Activated CD4-positive, alpha-beta T cell treated with anti-CD3 and anti-CD28 coated beads for 36 hours (primary cell): ENCODE results near the gene FUT2. TPM values are rescaled to one million over a fixed set of nuclear protein-coding genes. Genes with fewer than 3 reads are reported as not detected.

Experiments
- ATAC-seq: fragments of 200-7000 bp; cut with Tn5 transposase; one replicate; pipeline ENCODE4 v1.10.0; 2021; ENCODE audit warnings: mild to moderate bottlenecking, moderate library complexity
- CTCF ChIA-PET: fragments of 350-600 bp; sonication (Branson Sonifier 250); formaldehyde crosslinking; loops from one replicate; lab custom pipeline; 2021; ENCODE audit warnings: antibody characterized with exemption; lab: Charles Lee
- POLR2A ChIA-PET: fragments of 350-600 bp; sonication (Branson Sonifier 250); formaldehyde crosslinking; loops from one replicate; lab custom pipeline; 2021; ENCODE audit warnings: antibody characterized with exemption, inconsistent platforms; lab: Charles Lee
- DNase-seq: peaks from one replicate; pipeline ENCODE4 v3.0.0-alpha.2; 2020
- H3K27ac Mint-ChIP-seq: one replicate; pipeline ENCODE4 v1.8.0; 2021; ENCODE audit warnings: mixed read lengths
- H3K27me3 Mint-ChIP-seq: one replicate; pipeline ENCODE4 v1.8.0; 2021; ENCODE audit warnings: mixed read lengths
- H3K36me3 Mint-ChIP-seq: one replicate; pipeline ENCODE4 v1.8.0; 2021; ENCODE audit warnings: low read depth, mixed read lengths
- H3K4me1 Mint-ChIP-seq: one replicate; pipeline ENCODE4 v1.8.0; 2021; ENCODE audit warnings: mixed read lengths
- H3K4me3 Mint-ChIP-seq: one replicate; pipeline ENCODE4 v1.8.0; 2021; ENCODE audit warnings: mild to moderate bottlenecking, moderate library complexity, mixed read lengths
- H3K9me3 Mint-ChIP-seq: one replicate; pipeline ENCODE4 v1.8.0; 2021; ENCODE audit warnings: low read depth, mixed read lengths
- intact Hi-C, 2 experiments: fragments of 100-400 bp; cut with DNase I in 1 of 2; cut with micrococcal nuclease in 1 of 2; formaldehyde crosslinking; loops; one replicate each; pipeline versions ENCODE4 v1.14.2 to v1.15.1; 2022 to 2024; cut with DNase I, micrococcal nuclease
- total RNA-seq, 2 experiments: library from RNA; stranded (reverse); gene quantifications; one replicate each; pipeline ENCODE4 v1.2.3, GENCODE V29; 2021

FUT2 gene
- total RNA-seq, 2 experiments from 2014 or later = not detected

DNA sequence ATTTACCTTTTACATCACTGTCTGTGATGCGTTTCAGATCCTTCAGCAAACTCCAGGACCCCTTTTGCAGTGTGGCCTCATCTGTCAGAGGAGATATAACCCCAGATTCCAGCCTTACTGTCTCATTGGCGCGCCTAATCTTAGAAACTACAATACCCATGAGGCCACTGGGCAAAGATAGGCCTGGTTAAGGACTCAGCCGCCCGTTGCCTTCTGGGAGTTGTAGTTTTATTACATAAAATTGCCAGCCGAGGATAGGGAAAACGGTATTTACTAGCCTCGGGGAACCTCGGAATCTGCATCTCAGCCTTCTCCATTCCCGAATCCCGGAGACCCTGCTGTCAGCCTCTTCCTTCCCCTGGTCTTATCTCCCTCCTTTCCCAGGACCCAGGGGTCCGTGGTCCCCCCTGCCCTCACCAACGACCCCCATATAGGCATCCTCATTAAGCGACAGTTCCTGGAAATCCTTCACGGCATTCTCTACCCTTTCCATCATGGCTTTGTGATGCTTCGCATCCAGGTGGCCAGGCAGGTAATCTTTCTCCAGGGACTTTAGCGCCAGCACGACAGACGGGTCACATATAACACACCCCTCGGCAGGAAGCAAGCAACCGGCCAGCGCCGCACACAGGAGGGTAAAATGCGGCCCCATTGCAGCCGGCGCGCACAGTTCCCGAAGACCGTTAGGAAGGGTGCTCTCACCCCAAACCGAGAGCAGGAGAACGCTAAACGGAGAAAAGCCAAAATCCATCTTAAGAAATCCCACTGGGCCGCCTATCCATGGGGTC lies 49.6 kb downstream of the FUT2 start:
- peaks cover 10% of the 10 kb centered on the region for H3K27me3 Mint-ChIP-seq
- CTCF ChIA-PET = interaction anchor here (0.6 kb wide), 1 partner anchor 99 kb away, joined by 3 read pairs; the partner anchor contains the start of gene CA11
- no peak overlapping the region for H3K27ac Mint-ChIP-seq
- no peaks in the 10 kb centered on the region for H3K36me3 Mint-ChIP-seq
- ATAC-seq (peak; percentile 78), DNase-seq (peak; percentile 76)
- POLR2A ChIA-PET = no interaction called here
- H3K4me1 Mint-ChIP-seq = peaks cover 21% of the 10 kb centered on the region
- H3K9me3 Mint-ChIP-seq = peaks cover 2% of the 10 kb centered on the region
- H3K4me3 Mint-ChIP-seq = no peak overlapping the region
- intact Hi-C loops = loop anchor here in 1 of 2 experiments (1.0 to 5.0 kb wide), 2 partner anchors 50 to 233 kb away; partner anchors contain the start of gene LMTK3

- H3K36me3 Mint-ChIP-seq = no peaks in the 10 kb centered on the region
- DNase-seq (no peak), ATAC-seq (no peak)
- H3K27ac Mint-ChIP-seq = no peak overlapping the region
- H3K4me3 Mint-ChIP-seq = peak overlapping the region; percentile 1
- ChIA-PET POLR2A (no interaction called here), CTCF (no interaction called here)
- intact Hi-C loops = loop anchor here in 1 of 2 experiments (5.0 kb wide), 1 partner anchor 234 kb away; the partner anchor contains the start of gene LMTK3
- peaks cover 17% of the 10 kb centered on the region for H3K4me1 Mint-ChIP-seq
- H3K9me3 Mint-ChIP-seq = peaks cover 2% of the 10 kb centered on the region
- peaks cover 11% of the 10 kb centered on the region for H3K27me3 Mint-ChIP-seq
These were observed 50.3 kb downstream of the FUT2 start for GRCh38 chr19:48746110-48746509.

GRCh38 chr19:48746738-48747575 lies 51.2 kb downstream of the FUT2 start, which contains the start of gene IZUMO1:
Gene IZUMO1 (minus strand): TSS chr19:48746909. CDS start chr19:48745859, 1,050 bp downstream.
- H3K27me3 Mint-ChIP-seq = peaks cover 14% of the 10 kb centered on the region
- peaks cover 2% of the 10 kb centered on the region for H3K9me3 Mint-ChIP-seq
- no peak within 1 kb of the TSS for H3K27ac Mint-ChIP-seq
- intact Hi-C loops = loop anchor here in 1 of 2 experiments (1.0 to 5.0 kb wide), 2 partner anchors 27 to 235 kb away; partner anchors contain the start of gene LMTK3
- POLR2A ChIA-PET = interaction anchor here (0.6 kb wide), 1 partner anchor 1147 kb away, joined by 3 read pairs; no protein-coding TSS in a partner anchor
- CTCF ChIA-PET = interaction anchor here (0.7 to 0.8 kb wide), 2 partner anchors 51 to 153 kb away, joined by 3 read pairs; partner anchors contain the start of genes FUT2 and NUCB1
- H3K36me3 Mint-ChIP-seq = no peaks in the 10 kb centered on the region
- peaks cover 16% of the 10 kb centered on the region for H3K4me1 Mint-ChIP-seq
- H3K4me3 Mint-ChIP-seq = peak within 1 kb of the TSS; percentile 10
- peak; percentile 86 for ATAC-seq
- DNase-seq = peak; percentile 77

DNA sequence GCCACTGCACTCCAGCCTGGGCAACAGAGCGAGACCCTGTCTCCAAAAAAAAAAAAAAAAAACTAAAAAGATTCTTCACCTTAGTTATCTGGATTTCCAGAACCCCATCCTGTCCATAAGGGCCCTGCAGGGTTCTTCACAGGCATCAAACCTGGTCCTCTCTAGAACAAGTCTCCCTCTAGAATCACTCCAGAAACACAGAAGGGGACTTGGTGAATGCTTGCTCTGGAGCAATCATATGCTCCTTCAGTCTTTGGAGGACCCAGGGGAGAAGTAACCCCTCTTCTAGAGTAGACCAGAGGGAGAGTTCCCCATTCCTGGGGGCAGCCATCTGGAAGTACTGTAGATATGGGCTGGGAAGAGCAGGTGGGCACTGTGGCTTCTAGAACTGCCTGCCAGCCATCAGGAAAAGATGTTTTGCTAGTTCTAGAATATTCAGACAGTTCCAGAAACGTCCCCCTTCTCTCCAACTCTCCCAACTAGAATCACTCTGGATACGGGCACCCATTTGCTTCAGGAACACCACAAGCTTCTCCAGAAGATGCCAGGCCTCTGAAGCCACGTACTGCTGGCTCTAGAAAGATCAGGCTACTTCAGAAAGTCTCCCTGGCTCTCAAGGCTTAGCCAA lies 53.9 kb downstream of the FUT2 start:
- ChIA-PET POLR2A (no interaction called here), CTCF (no interaction called here)
- intact Hi-C loops = loop anchor here in 1 of 2 experiments (5.0 kb wide), 1 partner anchor 237 kb away; the partner anchor contains the start of gene LMTK3
- Mint-ChIP-seq H3K36me3 (no peaks in the 10 kb centered on the region), H3K27me3 (peaks cover 27% of the 10 kb centered on the region), H3K27ac (no peak overlapping the region), H3K4me1 (peaks cover 27% of the 10 kb centered on the region), H3K4me3 (no peak overlapping the region), H3K9me3 (peaks cover 2% of the 10 kb centered on the region)
- DNase-seq = no peak
- ATAC-seq = no peak

GRCh38 chr19:48750351-48750750 lies 54.6 kb downstream of the FUT2 start:
- no peak overlapping the region for H3K4me3 Mint-ChIP-seq
- CTCF ChIA-PET = interaction anchor here (0.6 kb wide), 1 partner anchor 54 kb away, joined by 3 read pairs; no protein-coding TSS in a partner anchor
- intact Hi-C loops = no loop called here
- ATAC-seq (no peak), DNase-seq (no peak)
- H3K4me1 Mint-ChIP-seq = peaks cover 27% of the 10 kb centered on the region
- H3K27ac Mint-ChIP-seq = no peak overlapping the region
- peaks cover 2% of the 10 kb centered on the region for H3K9me3 Mint-ChIP-seq
- H3K36me3 Mint-ChIP-seq = no peaks in the 10 kb centered on the region
- POLR2A ChIA-PET = interaction anchor here (0.5 kb wide), 1 partner anchor 13 kb away, joined by 5 read pairs; no protein-coding TSS in a partner anchor
- H3K27me3 Mint-ChIP-seq = peaks cover 27% of the 10 kb centered on the region

DNA sequence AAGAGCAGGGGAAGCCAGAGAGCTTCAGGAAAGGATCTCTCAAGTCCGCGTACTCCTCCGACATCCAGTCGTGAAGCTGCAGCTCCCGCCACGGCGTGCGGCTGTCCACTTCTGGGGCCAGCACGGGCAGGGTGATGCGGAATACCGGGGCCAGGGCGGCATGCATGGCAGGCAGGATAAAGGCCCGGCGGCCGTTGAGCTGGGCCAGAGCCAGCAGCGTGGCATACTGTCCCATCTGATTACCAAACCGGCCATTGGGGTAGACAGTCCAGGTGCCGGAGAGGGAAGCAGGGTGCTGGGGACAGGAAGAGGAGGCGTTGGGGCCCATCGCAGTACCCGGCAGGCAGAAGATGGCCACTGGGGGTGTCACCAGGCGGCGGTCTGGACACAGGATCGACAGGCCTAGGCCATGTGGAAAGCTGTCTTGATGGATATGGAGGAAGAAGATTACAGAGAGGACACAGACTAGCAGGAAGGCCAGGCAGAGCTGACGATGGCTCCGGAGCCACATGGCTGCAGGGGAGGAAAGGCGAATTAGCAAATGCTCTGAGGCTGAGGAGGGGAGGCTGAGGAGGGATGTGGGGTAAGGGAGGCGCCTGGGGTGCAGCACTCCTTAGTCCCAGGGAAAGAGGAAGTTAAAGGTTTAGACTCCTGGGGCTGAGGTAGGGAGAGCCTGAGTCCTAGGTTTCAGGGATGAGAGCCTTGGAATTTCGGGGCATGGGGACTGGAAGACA lies 55.2 kb downstream of the FUT2 start:
- Mint-ChIP-seq H3K9me3 (peaks cover 2% of the 10 kb centered on the region), H3K4me1 (peaks cover 22% of the 10 kb centered on the region), H3K27me3 (peaks cover 22% of the 10 kb centered on the region), H3K4me3 (no peak overlapping the region), H3K36me3 (no peaks in the 10 kb centered on the region), H3K27ac (no peak overlapping the region)
- no peak for DNase-seq
- ATAC-seq = no peak
- intact Hi-C loops = no loop called here
- CTCF ChIA-PET = interaction anchor here (0.6 kb wide), 1 partner anchor 54 kb away, joined by 3 read pairs; no protein-coding TSS in a partner anchor
- POLR2A ChIA-PET = interaction anchor here (0.5 kb wide), 1 partner anchor 13 kb away, joined by 5 read pairs; no protein-coding TSS in a partner anchor

DNA sequence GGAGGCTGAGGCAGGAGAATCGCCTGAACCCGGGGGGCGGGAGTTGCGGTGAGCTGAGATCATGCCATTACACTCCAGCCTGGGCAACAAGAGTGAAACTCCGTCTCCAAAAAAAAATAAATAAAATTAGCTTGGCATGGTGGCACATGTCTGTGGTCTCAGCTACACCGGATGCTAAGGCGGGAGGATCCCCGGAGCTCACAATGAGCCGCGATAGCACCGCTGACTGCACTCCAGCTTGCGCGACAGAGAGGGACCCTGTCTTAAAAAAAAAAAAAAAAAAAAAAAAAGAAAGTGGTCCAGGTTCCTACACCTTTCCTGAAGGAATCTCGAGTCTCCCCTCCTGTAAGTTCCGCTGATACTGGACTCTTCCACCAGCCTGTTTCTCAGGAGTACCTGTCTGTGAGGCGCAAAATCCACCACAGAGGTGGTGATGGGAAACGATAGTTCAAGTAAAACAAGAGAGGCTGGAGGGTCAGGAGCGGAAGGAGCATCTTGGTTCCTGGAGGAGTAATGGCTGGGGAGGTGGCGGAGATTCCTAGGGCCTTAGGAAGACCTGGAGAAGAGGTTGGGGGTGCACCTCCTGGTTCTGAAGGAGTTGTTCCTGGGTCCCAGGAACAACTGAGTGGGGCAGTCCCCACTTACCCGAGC lies 56.2 kb downstream of the FUT2 start:
- no peaks in the 10 kb centered on the region for H3K9me3 Mint-ChIP-seq
- peak; percentile 39 for DNase-seq
- H3K36me3 Mint-ChIP-seq = no peaks in the 10 kb centered on the region
- ChIA-PET POLR2A (interaction anchor here (0.7 kb wide), 1 partner anchor 305 kb away, joined by 4 read pairs; no protein-coding TSS in a partner anchor), CTCF (no interaction called here)
- H3K4me3 Mint-ChIP-seq = peak overlapping the region; percentile 66
- no peak overlapping the region for H3K27ac Mint-ChIP-seq
- H3K27me3 Mint-ChIP-seq = peaks cover 17% of the 10 kb centered on the region
- peaks cover 15% of the 10 kb centered on the region for H3K4me1 Mint-ChIP-seq
- ATAC-seq = no peak
- intact Hi-C loops = no loop called here

GRCh38 chr19:48752496-48753365 lies 57.0 kb downstream of the FUT2 start, which contains the start of gene FUT1:
Gene FUT1 (minus strand): TSS chr19:48752641. CDS start chr19:48751281, 1,360 bp downstream.
- CTCF ChIA-PET = no interaction called here
- intact Hi-C loops = no loop called here

DNA sequence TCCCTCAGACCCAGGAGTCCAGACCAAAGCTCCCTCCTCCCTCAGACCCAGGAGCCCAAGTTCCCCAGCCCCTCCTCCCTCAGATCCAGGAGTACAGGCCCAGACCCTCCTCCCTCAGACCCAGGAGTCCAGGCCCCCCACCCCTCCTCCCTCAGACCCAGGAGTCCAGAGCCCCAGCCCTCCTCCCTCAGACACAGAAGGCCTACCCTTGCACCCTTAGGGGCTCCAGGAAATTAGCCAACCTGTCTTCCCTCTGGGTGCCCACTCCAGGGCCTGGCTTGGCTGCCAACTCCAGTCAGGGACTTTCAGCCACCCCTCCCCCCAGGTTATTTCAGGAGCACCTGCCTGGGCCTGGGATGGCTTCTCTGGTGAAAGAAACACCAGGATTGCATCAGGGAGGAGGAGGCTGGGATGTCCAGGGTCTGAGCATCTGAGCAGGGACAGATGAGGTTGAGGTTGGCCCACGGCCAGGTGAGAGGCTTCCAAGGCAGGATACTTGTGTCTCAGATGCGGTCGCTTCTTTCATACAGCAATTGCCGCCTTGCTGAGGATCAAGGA lies 59.4 kb downstream of the FUT2 start, which contains the start of gene FGF21:
Gene FGF21 (plus strand): TSS at position 441 of the 558 bp plus-strand sequence. CDS start 713 bp downstream, outside the sequence.
- ATAC-seq = no peak
- H3K9me3 Mint-ChIP-seq = no peaks in the 10 kb centered on the region
- ChIA-PET POLR2A (no interaction called here), CTCF (no interaction called here)
- H3K4me1 Mint-ChIP-seq = peaks cover 13% of the 10 kb centered on the region
- H3K27me3 Mint-ChIP-seq = peaks cover 17% of the 10 kb centered on the region
- intact Hi-C loops = no loop called here
- H3K36me3 Mint-ChIP-seq = no peaks in the 10 kb centered on the region
- H3K4me3 Mint-ChIP-seq = no peak within 1 kb of the TSS
- H3K27ac Mint-ChIP-seq = no peak within 1 kb of the TSS
- no peak for DNase-seq

More at GRCh38 chr19:48752496-48753365, 57.0 kb downstream of the FUT2 start, which contains the start of gene FUT1:
- ATAC-seq = peak; percentile 81
- Mint-ChIP-seq H3K36me3 (no peaks in the 10 kb centered on the region), H3K27ac (no peak within 1 kb of the TSS), H3K4me3 (peak within 1 kb of the TSS; percentile 66), H3K4me1 (peaks cover 13% of the 10 kb centered on the region), H3K27me3 (peaks cover 17% of the 10 kb centered on the region), H3K9me3 (no peaks in the 10 kb centered on the region)
- POLR2A ChIA-PET = interaction anchor here (0.7 kb wide), 1 partner anchor 304 kb away, joined by 4 read pairs; no protein-coding TSS in a partner anchor
- peak; percentile 60 for DNase-seq
